ENCODE measurements around the gene REL. TPM values are rescaled to one million over a fixed set of nuclear protein-coding genes. Genes with fewer than 3 reads are reported as not detected.
"Not testable (repeated sequence)": the region's sequence is repeated elsewhere in the genome, so short reads cannot be mapped to it uniquely, and the experiment has no call there.

The REL gene
- total RNA-seq, 1 donor from 2014 or later = 8.7 TPM

DNA sequence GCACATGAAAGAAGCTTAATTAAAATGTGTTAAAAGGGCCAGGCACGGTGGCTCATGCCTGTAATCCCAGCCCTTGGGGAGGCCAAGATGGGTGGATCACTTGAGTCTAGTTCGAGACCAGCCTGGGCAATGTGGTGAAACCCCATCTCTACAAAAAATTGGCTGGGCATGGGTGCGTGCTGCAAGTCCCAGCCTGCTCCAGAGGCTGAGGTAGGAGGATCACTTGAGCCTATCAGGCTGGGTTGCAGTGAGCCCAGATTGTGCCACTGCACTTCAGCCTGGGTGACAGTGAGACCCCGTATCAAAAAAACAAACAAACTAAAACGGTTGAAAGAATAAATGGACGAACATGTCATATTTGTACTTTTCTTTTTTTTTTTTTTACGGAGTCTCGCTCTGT, 26.0 kb downstream of the REL start:
- no peaks in the 10 kb centered on the region for H3K4me1 Mint-ChIP-seq
- H3K9me3 Mint-ChIP-seq = no peaks in the 10 kb centered on the region
- no peak overlapping the region for H3K4me3 Mint-ChIP-seq
- H3K27ac Mint-ChIP-seq (ENCODE audit: unreplicated experiment) = no peak overlapping the region
- DNase-seq (ENCODE audit: low read depth, low spot score) = no peak
- H3K27me3 Mint-ChIP-seq (ENCODE audit: low read depth) = no peaks in the 10 kb centered on the region
- TF ChIP-seq, protein P1, sequence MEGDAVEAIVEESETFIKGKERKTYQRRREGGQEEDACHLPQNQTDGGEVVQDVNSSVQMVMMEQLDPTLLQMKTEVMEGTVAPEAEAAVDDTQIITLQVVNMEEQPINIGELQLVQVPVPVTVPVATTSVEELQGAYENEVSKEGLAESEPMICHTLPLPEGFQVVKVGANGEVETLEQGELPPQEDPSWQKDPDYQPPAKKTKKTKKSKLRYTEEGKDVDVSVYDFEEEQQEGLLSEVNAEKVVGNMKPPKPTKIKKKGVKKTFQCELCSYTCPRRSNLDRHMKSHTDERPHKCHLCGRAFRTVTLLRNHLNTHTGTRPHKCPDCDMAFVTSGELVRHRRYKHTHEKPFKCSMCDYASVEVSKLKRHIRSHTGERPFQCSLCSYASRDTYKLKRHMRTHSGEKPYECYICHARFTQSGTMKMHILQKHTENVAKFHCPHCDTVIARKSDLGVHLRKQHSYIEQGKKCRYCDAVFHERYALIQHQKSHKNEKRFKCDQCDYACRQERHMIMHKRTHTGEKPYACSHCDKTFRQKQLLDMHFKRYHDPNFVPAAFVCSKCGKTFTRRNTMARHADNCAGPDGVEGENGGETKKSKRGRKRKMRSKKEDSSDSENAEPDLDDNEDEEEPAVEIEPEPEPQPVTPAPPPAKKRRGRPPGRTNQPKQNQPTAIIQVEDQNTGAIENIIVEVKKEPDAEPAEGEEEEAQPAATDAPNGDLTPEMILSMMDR (conservative IDR thresholded peaks at IDR 0.05) = no peak
- peaks cover 3% of the 10 kb centered on the region for H3K36me3 Mint-ChIP-seq (ENCODE audit: low read depth)

- Mint-ChIP-seq H3K27me3 (ENCODE audit: low read depth) (no peaks in the 10 kb centered on the region), H3K9me3 (no peaks in the 10 kb centered on the region), H3K4me1 (no peaks in the 10 kb centered on the region), H3K36me3 (ENCODE audit: low read depth) (peaks cover 18% of the 10 kb centered on the region), H3K4me3 (no peak overlapping the region), H3K27ac (ENCODE audit: unreplicated experiment) (no peak overlapping the region)
- DNase-seq (ENCODE audit: low read depth, low spot score) = no peak
- TF ChIP-seq, protein P1 (conservative IDR thresholded peaks at IDR 0.05) = no peak
These were observed 44.8 kb downstream of the REL start for GRCh38 chr2:60925994-60926740.

DNA sequence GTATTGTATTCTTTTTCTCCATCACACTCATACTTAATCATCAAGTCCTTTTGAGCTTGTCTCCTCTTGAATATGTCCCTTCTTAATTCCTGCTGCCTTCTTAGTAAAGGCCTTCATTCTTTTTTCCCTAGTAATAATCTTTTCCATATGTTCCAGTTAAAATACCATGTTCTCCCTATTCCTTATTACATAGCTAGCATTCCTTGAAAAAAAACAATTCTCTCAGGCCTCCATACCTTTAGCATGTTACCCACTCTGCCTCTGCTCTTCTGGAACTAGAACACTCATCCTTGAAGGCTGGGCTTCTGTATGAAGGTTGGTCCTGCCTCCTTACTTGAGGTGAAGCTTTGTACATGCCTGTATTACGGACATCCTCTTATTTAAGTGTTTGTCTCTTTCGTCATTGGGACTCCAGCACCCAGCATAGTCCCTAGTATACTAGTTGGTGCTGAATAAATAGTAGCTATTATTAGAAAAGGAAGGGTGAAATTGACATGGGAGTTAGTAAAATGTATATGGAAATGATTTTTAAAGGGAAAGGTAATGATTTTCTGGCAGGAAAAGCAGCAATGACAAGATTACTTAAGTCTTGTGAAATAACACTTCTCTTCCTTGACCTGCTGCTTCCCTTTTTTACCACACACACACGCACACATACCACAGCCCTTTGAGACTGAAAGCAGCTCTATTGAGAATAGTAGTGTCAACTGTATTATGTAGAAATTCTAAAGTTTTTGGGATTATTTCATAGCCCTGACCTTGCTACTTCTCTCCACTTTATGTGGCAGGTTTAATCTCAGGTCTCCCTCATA, 45.6 kb downstream of the REL start:
- H3K36me3 Mint-ChIP-seq (ENCODE audit: low read depth) = peaks cover 19% of the 10 kb centered on the region
- no peak overlapping the region for H3K4me3 Mint-ChIP-seq
- no peak overlapping the region for H3K27ac Mint-ChIP-seq (ENCODE audit: unreplicated experiment)
- H3K27me3 Mint-ChIP-seq (ENCODE audit: low read depth) = no peaks in the 10 kb centered on the region
- DNase-seq (ENCODE audit: low read depth, low spot score) = no peak
- H3K9me3 Mint-ChIP-seq = no peaks in the 10 kb centered on the region
- no peaks in the 10 kb centered on the region for H3K4me1 Mint-ChIP-seq
- TF ChIP-seq, protein P1 (conservative IDR thresholded peaks at IDR 0.05) = no peak

- not testable (repeated sequence) for H3K27me3 Mint-ChIP-seq (ENCODE audit: low read depth); H3K4me3 Mint-ChIP-seq; H3K9me3 Mint-ChIP-seq; DNase-seq (ENCODE audit: low read depth, low spot score); H3K27ac Mint-ChIP-seq (ENCODE audit: unreplicated experiment); H3K4me1 Mint-ChIP-seq
- H3K36me3 Mint-ChIP-seq (ENCODE audit: low read depth) = peaks cover 14% of the 10 kb centered on the region
These were observed 50.7 kb downstream of the REL start for GRCh38 chr2:60932061-60932460.

- Mint-ChIP-seq H3K36me3 (ENCODE audit: low read depth) (peaks cover 11% of the 10 kb centered on the region), H3K27ac (ENCODE audit: unreplicated experiment) (no peak overlapping the region), H3K9me3 (peaks cover 9% of the 10 kb centered on the region), H3K27me3 (ENCODE audit: low read depth) (no peaks in the 10 kb centered on the region), H3K4me3 (no peak overlapping the region), H3K4me1 (no peaks in the 10 kb centered on the region)
- no peak for DNase-seq (ENCODE audit: low read depth, low spot score)
- TF ChIP-seq, protein P1 (conservative IDR thresholded peaks at IDR 0.05) = no peak
These were observed 51.6 kb downstream of the REL start for GRCh38 chr2:60932954-60933353.
